H1 (cell line): ENCODE measurements around the gene WDR93. TPM values are rescaled to one million over a fixed set of nuclear protein-coding genes. Genes with fewer than 3 reads are reported as not detected.

Experiments
- CTCF ChIA-PET: fragments of 300-600 bp; sonication (Branson Sonifier 250); formaldehyde crosslinking; loops from one replicate; lab custom pipeline; 2021; ENCODE audit not compliant: partially characterized antibody; lab: Charles Lee
- POLR2A ChIA-PET: fragments of 300-600 bp; sonication (Branson Sonifier 250); formaldehyde crosslinking; loops from one replicate; lab custom pipeline; 2021; ENCODE audit warnings: inconsistent platforms; ENCODE audit not compliant: partially characterized antibody; lab: Charles Lee
- DNase-seq, 2 experiments: peaks; one replicate each; pipeline versions ENCODE4 v3.0.0 to v3.0.0-alpha.2; 2010 to 2022; ENCODE audit warnings: low spot score in 2 of 2, low read depth in 1 of 2, mixed read lengths in 1 of 2
- FAIRE-seq: peaks from 2 replicates; lab custom pipeline; 2011; peaks lifted over from hg19 to GRCh38; lab: Jason Lieb, UNC
- H2AFZ ChIP-seq: 2 replicates; pipeline ENCODE4 v1.8.1; 2012; ENCODE audit warnings: low read length, inconsistent platforms
- H2AK5ac ChIP-seq: 2 replicates; pipeline ENCODE4 v1.6.1; 2013; ENCODE audit warnings: low read depth, low read length
- H2BK120ac ChIP-seq: replicated peaks from 2 replicates; pipeline ENCODE3; 2013; ENCODE audit warnings: low read depth, low read length, inconsistent platforms
- H2BK12ac ChIP-seq: 2 replicates; pipeline ENCODE4 v1.6.1; 2013; ENCODE audit warnings: low read depth, low read length
- H2BK15ac ChIP-seq: 2 replicates; pipeline ENCODE4 v1.6.1; 2013; ENCODE audit warnings: low read length
- H2BK20ac ChIP-seq: 2 replicates; pipeline ENCODE4 v1.6.1; 2013; ENCODE audit warnings: low read length
- H2BK5ac ChIP-seq: 2 replicates; pipeline ENCODE4 v1.6.1; 2013; ENCODE audit warnings: low read depth, low read length
- H3K14ac ChIP-seq: 2 replicates; pipeline ENCODE4 v1.6.1; 2013; ENCODE audit warnings: inconsistent platforms; ENCODE audit not compliant: insufficient read length
- H3K18ac ChIP-seq: 2 replicates; pipeline ENCODE4 v1.6.1; 2013; ENCODE audit warnings: low read length; ENCODE audit errors: extremely low read depth
- H3K23ac ChIP-seq: 2 replicates; pipeline ENCODE4 v1.6.1; 2013; ENCODE audit warnings: inconsistent platforms; ENCODE audit not compliant: insufficient read length
- H3K23me2 ChIP-seq: 2 replicates; pipeline ENCODE4 v1.6.1; 2013; ENCODE audit warnings: low read depth, low read length
- H3K27ac ChIP-seq: 2 replicates; pipeline ENCODE4 v1.6.1; 2011; ENCODE audit warnings: low read depth, low read length, inconsistent platforms
- H3K27me3 ChIP-seq, 4 experiments: replicated peaks in 1 of 4; 1 replicate in 1 of 4; 2 replicates in 3 of 4; pipeline versions ENCODE4 v1.6.1 to v1.8.1; 2011 to 2013; ENCODE audit warnings: low read length in 3 of 4, mild to moderate bottlenecking in 3 of 4, inconsistent platforms in 2 of 4, mixed read lengths in 2 of 4, moderate library complexity in 1 of 4; ENCODE audit not compliant: control insufficient read depth in 3 of 4, insufficient read depth in 3 of 4; ENCODE audit errors: extremely low read depth in 1 of 4
- H3K36me3 ChIP-seq, 4 experiments: 2 replicates each; pipeline versions ENCODE4 v1.6.1 to v1.8.1; 2011 to 2013; ENCODE audit warnings: mild to moderate bottlenecking in 4 of 4, low read length in 3 of 4, moderate library complexity in 2 of 4, control low read depth in 1 of 4, inconsistent platforms in 1 of 4; ENCODE audit not compliant: insufficient read depth in 4 of 4, control insufficient read depth in 2 of 4
- H3K4ac ChIP-seq: replicated peaks from 2 replicates; pipeline ENCODE3; 2013; ENCODE audit warnings: low read length, low read depth, mixed read lengths, inconsistent platforms; ENCODE audit not compliant: insufficient read length
- H3K4me1 ChIP-seq, 4 experiments: replicated peaks in 1 of 4; 1 replicate in 1 of 4; 2 replicates in 3 of 4; pipeline versions ENCODE4 v1.6.1 to v1.8.1; 2011 to 2013; ENCODE audit warnings: low read length in 3 of 4, inconsistent platforms in 2 of 4, mixed read lengths in 1 of 4; ENCODE audit not compliant: insufficient read depth in 4 of 4, control insufficient read depth in 3 of 4
- H3K4me2 ChIP-seq, 2 experiments: 2 replicates each; pipeline versions ENCODE4 v1.6.1 to v1.8.1; 2011 to 2013; ENCODE audit warnings: low read depth in 2 of 2, low read length in 2 of 2, control low read depth in 1 of 2, inconsistent platforms in 1 of 2, mild to moderate bottlenecking in 1 of 2; ENCODE audit not compliant: insufficient read depth in 1 of 2
- H3K4me3 ChIP-seq, 4 experiments: fragments of 200-600, 300-600 bp in 1 of 4; sonication (generic), shearing (Covaris generic), sonication (Bioruptor Twin) in 1 of 4; 2 replicates each; pipeline versions ENCODE4 v1.5.1 to v1.8.1; 2011 to 2016; ENCODE audit warnings: low read length in 4 of 4, low read depth in 3 of 4, control low read depth in 2 of 4, inconsistent platforms in 2 of 4, mild to moderate bottlenecking in 2 of 4, mixed read lengths in 1 of 4, moderate library complexity in 1 of 4; ENCODE audit not compliant: insufficient read depth in 2 of 4; ENCODE audit errors: extremely low read depth in 1 of 4
- H3K56ac ChIP-seq: replicated peaks from 2 replicates; pipeline ENCODE3; 2013; ENCODE audit warnings: low read depth, mild to moderate bottlenecking, mixed read lengths, low read length, inconsistent platforms; ENCODE audit not compliant: insufficient read length
- H3K79me1 ChIP-seq: 2 replicates; pipeline ENCODE4 v1.6.1; 2013; ENCODE audit warnings: low read depth, low read length, control low read depth
- H3K79me2 ChIP-seq, 2 experiments: 2 replicates each; pipeline versions ENCODE4 v1.6.1 to v1.8.1; 2012 to 2013; ENCODE audit warnings: low read length in 2 of 2, mild to moderate bottlenecking in 2 of 2, inconsistent platforms in 1 of 2; ENCODE audit not compliant: insufficient read depth in 2 of 2, control insufficient read depth in 1 of 2
- H3K9ac ChIP-seq, 4 experiments: replicated peaks in 1 of 4; 1 replicate in 1 of 4; 2 replicates in 3 of 4; pipeline versions ENCODE4 v1.6.1 to v1.8.1; 2011 to 2013; ENCODE audit warnings: low read depth in 3 of 4, low read length in 3 of 4, control low read depth in 2 of 4, mild to moderate bottlenecking in 2 of 4, moderate library complexity in 2 of 4, inconsistent platforms in 1 of 4; ENCODE audit errors: extremely low read depth in 1 of 4
- H3K9me3 ChIP-seq, 2 experiments: 2 replicates each; pipeline versions ENCODE4 v1.6.1 to v1.8.1; 2012 to 2013; ENCODE audit warnings: mild to moderate bottlenecking in 2 of 2, moderate library complexity in 2 of 2, control low read depth in 1 of 2, inconsistent platforms in 1 of 2, low read depth in 1 of 2, low read length in 1 of 2, mixed read lengths in 1 of 2; ENCODE audit not compliant: insufficient read depth in 2 of 2
- H4K20me1 ChIP-seq, 2 experiments: replicated peaks in 1 of 2; 2 replicates each; pipeline versions ENCODE3 to v1.8.1; 2011 to 2013; ENCODE audit warnings: inconsistent platforms in 2 of 2, low read length in 2 of 2, mild to moderate bottlenecking in 1 of 2; ENCODE audit not compliant: insufficient read depth in 2 of 2, control insufficient read depth in 1 of 2
- H4K5ac ChIP-seq: 2 replicates; pipeline ENCODE4 v1.6.1; 2013; ENCODE audit warnings: low read length, low read depth, mixed read lengths, inconsistent platforms; ENCODE audit not compliant: insufficient read length
- H4K8ac ChIP-seq: 2 replicates; pipeline ENCODE4 v1.8.0; 2013; ENCODE audit warnings: mild to moderate bottlenecking, moderate library complexity, low read length, inconsistent platforms; ENCODE audit not compliant: insufficient read depth; ENCODE audit errors: extremely low read depth
- H4K91ac ChIP-seq: replicated peaks from 2 replicates; pipeline ENCODE3; 2013; ENCODE audit warnings: low read length, mixed read lengths, inconsistent platforms; ENCODE audit not compliant: insufficient read length
- POLR2AphosphoS5 ChIP-seq: IDR thresholded peaks from 2 replicates; pipeline ENCODE4 v1.6.1; 2011; ENCODE audit warnings: low read depth, low read length
- SP1 ChIP-seq: IDR thresholded peaks from 2 replicates; pipeline ENCODE4 v1.6.1; 2011; ENCODE audit warnings: low read depth, low read length
- SRF ChIP-seq: IDR thresholded peaks from 2 replicates; pipeline ENCODE4 v1.6.1; 2011; ENCODE audit warnings: mild to moderate bottlenecking, low read depth, low read length, moderate library complexity
- SUZ12 ChIP-seq: fragments of 200-600 bp; sonication (generic); IDR thresholded peaks from 2 replicates; pipeline ENCODE4 v1.6.1; 2012; ENCODE audit warnings: mild to moderate bottlenecking, inconsistent platforms, low read length, moderate library complexity, mixed read lengths
- TEAD4 ChIP-seq: IDR thresholded peaks from 2 replicates; pipeline ENCODE4 v1.6.1; 2012; ENCODE audit warnings: low read depth, low read length, inconsistent platforms, mixed read lengths
- WGBS, 2 experiments: shearing (Covaris generic) in 1 of 2; methylation state at CpG; one replicate each; pipeline versions ENCODE4 v1.1.6 to v1.1.7; 2013 to 2015; ENCODE audit warnings: low lambda C conversion rate in 2 of 2, mixed read lengths in 2 of 2, inconsistent platforms in 1 of 2, low coverage in 1 of 2, missing lambda C conversion rate in 1 of 2; ENCODE audit not compliant: insufficient replicate concordance in 2 of 2, insufficient coverage in 1 of 2, insufficient read length in 1 of 2; ENCODE audit errors: extremely low coverage in 1 of 2, missing lambda C conversion rate in 1 of 2; 5-methylcytosine and 5-hydroxymethylcytosine counted together
- polyA plus RNA-seq, 7 experiments: library from polyadenylated mRNA; depleted of rRNA in 3 of 7; stranded (reverse) in 5 of 7; unstranded in 2 of 7; fragments of >200 nt in 5 of 7; fragments of 200-250 nt in 2 of 7; gene quantifications; 1 replicate in 5 of 7; 2 replicates in 1 of 7; 4 replicates in 1 of 7; pipeline versions ENCODE4 v1.2.1 to v1.2.3, GENCODE V29; 2011 to 2013; ENCODE audit warnings: missing spikeins in 2 of 7, mixed read lengths in 2 of 7
- total RNA-seq: library from RNA; stranded (reverse); fragmentation: NEBNext Ultra II Directional; extraction: Animal tissue kit (Norgen Biotek cat#: 25700); gene quantifications from 2 replicates; pipeline ENCODE4 v1.2.1, GENCODE V29; 2021

The WDR93 gene
- total and polyA plus RNA-seq, 2 of the 8 experiments (the other 6 are each of a cell fraction or from before 2014, with no cell fraction given): 0.03 TPM; not detected in 1

GRCh38 chr15:89659295-89659694 lies 31.3 kb upstream of the WDR93 start:
- CTCF ChIA-PET: interaction anchor here (0.6 to 4.4 kb wide), 5 partner anchors 12 to 319 kb away, joined by 3 to 42 read pairs (median 20); no protein-coding TSS in a partner anchor
- H3K27me3 ChIP-seq: peaks cover 0 to 1% (median under 1%) of the 10 kb centered on the region in 4 experiments; a peak in 2 of 7 replicates
- FAIRE-seq: no peak
- no peak for TF ChIP-seq TEAD4
- no peak for TF ChIP-seq SRF
- TF ChIP-seq POLR2AphosphoS5: no peak
- TF ChIP-seq SUZ12: no peak
- TF ChIP-seq SP1: no peak

More at GRCh38 chr15:89659295-89659694, 31.3 kb upstream of the WDR93 start:
- H3K4me1 ChIP-seq: peaks cover 0 to under 1% (median under 1%) of the 10 kb centered on the region in 4 experiments; a peak in 2 of 7 replicates
- H3K9me3 ChIP-seq: no peaks in the 10 kb centered on the region
- H3K36me3 ChIP-seq: no peaks in the 10 kb centered on the region
- no peak overlapping the region for H3K4ac ChIP-seq
- H2AFZ ChIP-seq: no peak overlapping the region
- H4K91ac ChIP-seq: no peak overlapping the region
- H3K56ac ChIP-seq: no peak overlapping the region
- no peak overlapping the region for H2BK120ac ChIP-seq
- DNase-seq: no peak
- no peak overlapping the region for H2BK20ac ChIP-seq
- POLR2A ChIA-PET: no interaction called here
- no peak overlapping the region for H2BK15ac ChIP-seq
- no peak overlapping the region for H3K14ac ChIP-seq
- H3K18ac ChIP-seq: no peak overlapping the region
- H2AK5ac ChIP-seq: no peak overlapping the region
- H2BK5ac ChIP-seq: no peak overlapping the region
- H3K23ac ChIP-seq: no peak overlapping the region
- H2BK12ac ChIP-seq: no peak overlapping the region
- no peak overlapping the region for H3K4me3 ChIP-seq
- H4K5ac ChIP-seq: no peak overlapping the region
- peaks cover 0 to 2% of the 10 kb centered on the region in 2 experiments for H4K20me1 ChIP-seq
- H3K4me2 ChIP-seq: no peak overlapping the region
- no peaks in the 10 kb centered on the region for H3K79me2 ChIP-seq
- H4K8ac ChIP-seq: no peak overlapping the region
- 77% methylated on average over 2 of the region's 2 CpGs; no CpG with 5 or more reads in 1 of the 2 experiments for WGBS, 2 experiments
- H3K27ac ChIP-seq: no peak overlapping the region
- H3K79me1 ChIP-seq: no peaks in the 10 kb centered on the region
- H3K9ac ChIP-seq: no peak overlapping the region
- peaks cover 5% of the 10 kb centered on the region; the same call in 1 of the 2 replicates for H3K23me2 ChIP-seq
